ENCODE measurements around the gene HTR5A.

HTR5A gene

GRCh38 chr7:155093596-155093995 lies 23.5 kb downstream of the HTR5A start:
- DNase-seq: no peak

GRCh38 chr7:155094636-155095135 lies 24.6 kb downstream of the HTR5A start:
- DNase-seq: no peak

- no peak for DNase-seq
Observed at GRCh38 chr7:155097338-155097737, 27.2 kb downstream of the HTR5A start.

- no peak for DNase-seq
Observed at GRCh38 chr7:155103839-155104238, 33.7 kb downstream of the HTR5A start.

- DNase-seq: no peak
Observed at GRCh38 chr7:155104913-155105312, 34.8 kb downstream of the HTR5A start.

GRCh38 chr7:155106356-155106755 lies 36.2 kb downstream of the HTR5A start:
- no peak for DNase-seq

- no peak for DNase-seq
Observed at GRCh38 chr7:155107126-155107525, 37.0 kb downstream of the HTR5A start.

- no peak for DNase-seq
Observed at GRCh38 chr7:155108144-155108901, 38.2 kb downstream of the HTR5A start.

- DNase-seq: no peak
Observed at GRCh38 chr7:155109121-155109520, 39.0 kb downstream of the HTR5A start.

GRCh38 chr7:155115288-155115687 lies 45.2 kb downstream of the HTR5A start:
- no peak for DNase-seq

- DNase-seq: no peak
Observed at GRCh38 chr7:155119801-155120382, 49.8 kb downstream of the HTR5A start.

- no peak for DNase-seq
Observed at GRCh38 chr7:155120460-155120859, 50.3 kb downstream of the HTR5A start.

- DNase-seq: no peak
Observed at GRCh38 chr7:155122831-155123230, 52.7 kb downstream of the HTR5A start.

GRCh38 chr7:155123413-155123812 lies 53.3 kb downstream of the HTR5A start:
- DNase-seq: no peak

- no peak for DNase-seq
Observed at GRCh38 chr7:155124706-155125105, 54.6 kb downstream of the HTR5A start.

- DNase-seq: no peak
Observed at GRCh38 chr7:155129186-155129585, 59.1 kb downstream of the HTR5A start.

- DNase-seq: no peak
Observed at GRCh38 chr7:155129789-155130188, 59.7 kb downstream of the HTR5A start.

GRCh38 chr7:155130493-155130892 lies 60.4 kb downstream of the HTR5A start:
- DNase-seq: no peak

- DNase-seq: no peak
Observed at GRCh38 chr7:155131090-155131489, 61.0 kb downstream of the HTR5A start.

GRCh38 chr7:155132431-155132830 lies 62.3 kb downstream of the HTR5A start:
- no peak for DNase-seq

- no peak for DNase-seq
Observed at GRCh38 chr7:155136619-155137243, 66.6 kb downstream of the HTR5A start.
